ENCODE data around the gene SLC25A43.
A peak's percentile ranks its signal among the peaks of the same experiment; 100 is the strongest.

Gene SLC25A43

GRCh38 chrX:119467842-119468550 is 68.9 kb downstream of the SLC25A43 start, which contains the start of gene SLC25A5:
Gene SLC25A5 (plus strand): TSS chrX:119468444. CDS start chrX:119468516, 72 bp downstream.
- Mint-ChIP-seq H3K4me1 (peaks cover 26% of the 10 kb centered on the region), H3K9me3 (no peaks in the 10 kb centered on the region)
- CTCF ChIA-PET, result interaction anchor here (0.7 to 3.5 kb wide), 3 partner anchors 15 to 420 kb away, joined by 4 to 14 read pairs (median 13); no protein-coding TSS in a partner anchor

GRCh38 chrX:119468551-119469312 is 69.6 kb downstream of the SLC25A43 start:
- CTCF ChIA-PET, result interaction anchor here (0.7 to 3.5 kb wide), 5 partner anchors 9 to 419 kb away, joined by 4 to 14 read pairs (median 6); no protein-coding TSS in a partner anchor
- peak; percentile 92 for DNase-seq
- peaks cover 23% of the 10 kb centered on the region for H3K36me3 Mint-ChIP-seq
- H3K4me3 Mint-ChIP-seq, result peak overlapping the region; percentile 85
- peak overlapping the region; percentile 94 for H3K27ac Mint-ChIP-seq
- H3K9me3 Mint-ChIP-seq, result no peaks in the 10 kb centered on the region
- H3K4me1 Mint-ChIP-seq, result peaks cover 26% of the 10 kb centered on the region
- H3K27me3 Mint-ChIP-seq, result peaks cover 3% of the 10 kb centered on the region

More at GRCh38 chrX:119467842-119468550, 68.9 kb downstream of the SLC25A43 start, which contains the start of gene SLC25A5:
- peak; percentile 87 for DNase-seq
- Mint-ChIP-seq H3K27me3 (peaks cover 3% of the 10 kb centered on the region), H3K27ac (peak within 1 kb of the TSS; percentile 94), H3K4me3 (peak within 1 kb of the TSS; percentile 85), H3K36me3 (peaks cover 23% of the 10 kb centered on the region)

GRCh38 chrX:119469313-119469635 is 70.1 kb downstream of the SLC25A43 start:
- Mint-ChIP-seq H3K27ac (peak overlapping the region; percentile 94), H3K9me3 (no peaks in the 10 kb centered on the region)
- CTCF ChIA-PET, result interaction anchor here (1.3 to 3.5 kb wide), 4 partner anchors 9 to 43 kb away, joined by 6 to 14 read pairs (median 10); no protein-coding TSS in a partner anchor

GRCh38 chrX:119474615-119475388 is 75.7 kb downstream of the SLC25A43 start:
- Mint-ChIP-seq H3K4me1 (peaks cover 8% of the 10 kb centered on the region), H3K4me3 (no peak overlapping the region), H3K27ac (no peak overlapping the region), H3K27me3 (peaks cover 10% of the 10 kb centered on the region), H3K36me3 (peaks cover 16% of the 10 kb centered on the region), H3K9me3 (no peaks in the 10 kb centered on the region)
- no peak for DNase-seq
- CTCF ChIA-PET, result no interaction called here

More at GRCh38 chrX:119469313-119469635, 70.1 kb downstream of the SLC25A43 start:
- Mint-ChIP-seq H3K4me1 (peaks cover 26% of the 10 kb centered on the region), H3K4me3 (peak overlapping the region; percentile 85), H3K36me3 (peaks cover 23% of the 10 kb centered on the region), H3K27me3 (peaks cover 5% of the 10 kb centered on the region)
- no peak for DNase-seq

- H3K4me1 Mint-ChIP-seq, result peaks cover 3% of the 10 kb centered on the region
- CTCF ChIA-PET, result no interaction called here
- no peaks in the 10 kb centered on the region for H3K9me3 Mint-ChIP-seq
- H3K4me3 Mint-ChIP-seq, result no peak overlapping the region
- no peak overlapping the region for H3K27ac Mint-ChIP-seq
- peaks cover 10% of the 10 kb centered on the region for H3K36me3 Mint-ChIP-seq
- DNase-seq, result no peak
- H3K27me3 Mint-ChIP-seq, result peaks cover 11% of the 10 kb centered on the region
Observed at GRCh38 chrX:119475389-119476101, 76.4 kb downstream of the SLC25A43 start.

GRCh38 chrX:119477812-119478232 is 78.7 kb downstream of the SLC25A43 start:
- H3K27me3 Mint-ChIP-seq, result peaks cover 11% of the 10 kb centered on the region
- peaks cover 6% of the 10 kb centered on the region for H3K4me1 Mint-ChIP-seq
- H3K4me3 Mint-ChIP-seq, result no peak overlapping the region
- no peak overlapping the region for H3K27ac Mint-ChIP-seq
- H3K9me3 Mint-ChIP-seq, result no peaks in the 10 kb centered on the region
- CTCF ChIA-PET, result interaction anchor here (1.4 kb wide), 1 partner anchor 9 kb away, joined by 6 read pairs; no protein-coding TSS in a partner anchor
- H3K36me3 Mint-ChIP-seq, result no peaks in the 10 kb centered on the region
- no peak for DNase-seq

- H3K4me3 Mint-ChIP-seq, result no peak overlapping the region
- no peak for DNase-seq
Observed at GRCh38 chrX:119478504-119478903, 79.4 kb downstream of the SLC25A43 start.

GRCh38 chrX:119479845-119480244 is 80.7 kb downstream of the SLC25A43 start:
- Mint-ChIP-seq H3K4me1 (peaks cover 10% of the 10 kb centered on the region), H3K4me3 (no peak overlapping the region), H3K9me3 (no peaks in the 10 kb centered on the region), H3K27ac (no peak overlapping the region), H3K36me3 (no peaks in the 10 kb centered on the region), H3K27me3 (peaks cover 4% of the 10 kb centered on the region)
- no peak for DNase-seq
- CTCF ChIA-PET, result no interaction called here

More at GRCh38 chrX:119478504-119478903, 79.4 kb downstream of the SLC25A43 start:
- Mint-ChIP-seq H3K27ac (no peak overlapping the region), H3K4me1 (peaks cover 10% of the 10 kb centered on the region), H3K27me3 (peaks cover 11% of the 10 kb centered on the region), H3K36me3 (no peaks in the 10 kb centered on the region), H3K9me3 (no peaks in the 10 kb centered on the region)
- CTCF ChIA-PET, result interaction anchor here (1.4 kb wide), 1 partner anchor 9 kb away, joined by 6 read pairs; no protein-coding TSS in a partner anchor

GRCh38 chrX:119481323-119481801 is 82.2 kb downstream of the SLC25A43 start:
- CTCF ChIA-PET, result interaction anchor here (1.1 to 2.1 kb wide), 3 partner anchors 10 to 71 kb away, joined by 3 to 15 read pairs (median 6); no protein-coding TSS in a partner anchor
- Mint-ChIP-seq H3K36me3 (no peaks in the 10 kb centered on the region), H3K27me3 (peaks cover 4% of the 10 kb centered on the region), H3K4me1 (peaks cover 10% of the 10 kb centered on the region), H3K4me3 (no peak overlapping the region), H3K27ac (no peak overlapping the region), H3K9me3 (no peaks in the 10 kb centered on the region)
- DNase-seq, result no peak

- Mint-ChIP-seq H3K4me3 (peak overlapping the region; percentile 61), H3K27me3 (peaks cover 4% of the 10 kb centered on the region), H3K36me3 (no peaks in the 10 kb centered on the region), H3K4me1 (peaks cover 10% of the 10 kb centered on the region), H3K27ac (peak overlapping the region; percentile 80), H3K9me3 (no peaks in the 10 kb centered on the region)
- no peak for DNase-seq
- CTCF ChIA-PET, result interaction anchor here (1.1 to 2.5 kb wide), 7 partner anchors 9 to 71 kb away, joined by 3 to 15 read pairs (median 6); partner anchors contain the start of gene SLC25A5
Observed at GRCh38 chrX:119482041-119482440, 82.9 kb downstream of the SLC25A43 start.

- H3K27ac Mint-ChIP-seq, result peak overlapping the region; percentile 80
- H3K4me3 Mint-ChIP-seq, result peak overlapping the region; percentile 61
- H3K27me3 Mint-ChIP-seq, result peaks cover 4% of the 10 kb centered on the region
- no peaks in the 10 kb centered on the region for H3K36me3 Mint-ChIP-seq
- DNase-seq, result peak; percentile 70
- H3K9me3 Mint-ChIP-seq, result no peaks in the 10 kb centered on the region
- H3K4me1 Mint-ChIP-seq, result peaks cover 10% of the 10 kb centered on the region
- CTCF ChIA-PET, result interaction anchor here (0.9 to 2.5 kb wide), 9 partner anchors 9 to 396 kb away, joined by 3 to 15 read pairs (median 6); partner anchors contain the start of gene SLC25A5
Observed at GRCh38 chrX:119482481-119483480, 83.6 kb downstream of the SLC25A43 start.

- Mint-ChIP-seq H3K27me3 (no peaks in the 10 kb centered on the region), H3K36me3 (no peaks in the 10 kb centered on the region), H3K27ac (no peak overlapping the region), H3K9me3 (no peaks in the 10 kb centered on the region), H3K4me3 (no peak overlapping the region), H3K4me1 (peaks cover 10% of the 10 kb centered on the region)
- CTCF ChIA-PET, result interaction anchor here (5.6 kb wide), 1 partner anchor 24 kb away, joined by 25 read pairs; no protein-coding TSS in a partner anchor
- no peak for DNase-seq
Observed at GRCh38 chrX:119486745-119487144, 87.6 kb downstream of the SLC25A43 start.
